Activated T-helper 1 cell treated with anti-CD3 and anti-CD28 coated beads, Interleukin-12 subunit alpha, Interleukin-12 subunit beta, Interleukin-2, Interleukin-4 antibody, amounts not matched to agents 30 ng/mL and 10 ng/mL and 1 ng/mL, durations not matched to agents 14 hours and 24 hours and 36 hours (primary cell): Measurements from ENCODE around the gene FAM53B. TPM values are rescaled to one million over a fixed set of nuclear protein-coding genes. Genes with fewer than 3 reads are reported as not detected.

ENCODE experiments used
- DNase-seq: peaks from one replicate; pipeline ENCODE4 v3.0.0; 2021; ENCODE audit warnings: low spot score
- H3K27ac Mint-ChIP-seq: one replicate; pipeline ENCODE4 v1.8.0; 2021; ENCODE audit warnings: mild to moderate bottlenecking, mixed read lengths
- H3K27me3 Mint-ChIP-seq: one replicate; pipeline ENCODE4 v1.8.0; 2022; ENCODE audit warnings: mild to moderate bottlenecking, moderate library complexity, mixed read lengths; ENCODE audit not compliant: insufficient read depth
- H3K36me3 Mint-ChIP-seq: one replicate; pipeline ENCODE4 v1.8.0; 2021; ENCODE audit warnings: low read depth, mixed read lengths
- H3K4me1 Mint-ChIP-seq: one replicate; pipeline ENCODE4 v1.8.0; 2021; ENCODE audit warnings: low read depth, mixed read lengths
- H3K4me3 Mint-ChIP-seq: one replicate; pipeline ENCODE4 v1.8.0; 2021; ENCODE audit warnings: mild to moderate bottlenecking, moderate library complexity, mixed read lengths
- H3K9me3 Mint-ChIP-seq: one replicate; pipeline ENCODE4 v1.8.0; 2021; ENCODE audit warnings: mixed read lengths
- intact Hi-C: fragments of 100-400 bp; cut with micrococcal nuclease; formaldehyde crosslinking; loops from one replicate; pipeline ENCODE4 v1.15.1; 2024
- total RNA-seq: library from RNA; stranded (reverse); gene quantifications from 2 replicates; pipeline ENCODE4 v1.2.3, GENCODE V29; 2022

FAM53B gene
- total RNA-seq, 1 donor from 2014 or later, result 31.8 TPM

- DNase-seq, result no peak
- Mint-ChIP-seq H3K27ac (no peak overlapping the region), H3K4me3 (no peak overlapping the region), H3K36me3 (peaks cover 16% of the 10 kb centered on the region), H3K4me1 (peaks cover 77% of the 10 kb centered on the region), H3K27me3 (no peaks in the 10 kb centered on the region), H3K9me3 (no peaks in the 10 kb centered on the region)
- intact Hi-C loops, result no loop called here
These were observed 92.7 kb downstream of the FAM53B start for GRCh38 chr10:124651402-124651891.

GRCh38 chr10:124650820-124651401 lies 93.3 kb downstream of the FAM53B start:
- Mint-ChIP-seq H3K4me3 (peak overlapping the region; percentile 59), H3K27me3 (no peaks in the 10 kb centered on the region), H3K4me1 (peaks cover 79% of the 10 kb centered on the region), H3K27ac (peak overlapping the region; percentile 66), H3K36me3 (peaks cover 13% of the 10 kb centered on the region), H3K9me3 (no peaks in the 10 kb centered on the region)
- peak; percentile 40 for DNase-seq
- intact Hi-C loops, result no loop called here

GRCh38 chr10:124650263-124650662 lies 93.9 kb downstream of the FAM53B start:
- peaks cover 72% of the 10 kb centered on the region for H3K4me1 Mint-ChIP-seq
- intact Hi-C loops, result no loop called here
- H3K27ac Mint-ChIP-seq, result no peak overlapping the region
- H3K9me3 Mint-ChIP-seq, result no peaks in the 10 kb centered on the region
- no peaks in the 10 kb centered on the region for H3K27me3 Mint-ChIP-seq
- H3K36me3 Mint-ChIP-seq, result peaks cover 13% of the 10 kb centered on the region
- no peak for DNase-seq
- peak overlapping the region; percentile 59 for H3K4me3 Mint-ChIP-seq

GRCh38 chr10:124649214-124649613 lies 95.0 kb downstream of the FAM53B start:
- peak overlapping the region; percentile 85 for H3K27ac Mint-ChIP-seq
- peaks cover 13% of the 10 kb centered on the region for H3K36me3 Mint-ChIP-seq
- DNase-seq, result no peak
- intact Hi-C loops, result loop anchor here (2.0 kb wide), 1 partner anchor 48 kb away; no protein-coding TSS in a partner anchor
- H3K27me3 Mint-ChIP-seq, result no peaks in the 10 kb centered on the region
- H3K4me3 Mint-ChIP-seq, result peak overlapping the region; percentile 64
- H3K4me1 Mint-ChIP-seq, result peaks cover 71% of the 10 kb centered on the region
- H3K9me3 Mint-ChIP-seq, result no peaks in the 10 kb centered on the region

DNA sequence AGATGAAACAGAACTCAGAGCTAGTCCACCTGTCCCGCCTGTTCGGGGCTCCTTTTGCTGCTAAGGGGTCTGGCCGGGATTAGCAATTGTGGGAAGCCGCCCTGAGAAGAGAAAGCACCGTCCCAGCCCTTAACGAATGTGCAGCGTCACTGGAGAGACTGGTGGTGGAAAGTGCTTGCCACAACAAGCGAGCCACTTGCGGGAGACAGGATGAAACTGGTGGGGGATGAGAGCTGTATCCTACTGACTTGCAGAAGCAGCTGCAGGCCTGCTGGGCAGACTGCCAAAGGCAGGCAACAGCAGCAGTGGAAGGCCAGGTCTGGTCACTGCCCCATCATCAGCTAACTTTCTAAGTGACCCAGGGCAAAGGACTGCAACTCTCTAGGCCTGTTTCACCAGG lies 95.4 kb downstream of the FAM53B start:
- peak; percentile 53 for DNase-seq
- intact Hi-C loops, result loop anchor here (1.0 to 2.0 kb wide), 8 partner anchors 21 to 97 kb away; no protein-coding TSS in a partner anchor
- Mint-ChIP-seq H3K27me3 (no peaks in the 10 kb centered on the region), H3K27ac (peak overlapping the region; percentile 85), H3K4me3 (peak overlapping the region; percentile 64), H3K4me1 (peaks cover 72% of the 10 kb centered on the region), H3K9me3 (no peaks in the 10 kb centered on the region), H3K36me3 (peaks cover 13% of the 10 kb centered on the region)

DNA sequence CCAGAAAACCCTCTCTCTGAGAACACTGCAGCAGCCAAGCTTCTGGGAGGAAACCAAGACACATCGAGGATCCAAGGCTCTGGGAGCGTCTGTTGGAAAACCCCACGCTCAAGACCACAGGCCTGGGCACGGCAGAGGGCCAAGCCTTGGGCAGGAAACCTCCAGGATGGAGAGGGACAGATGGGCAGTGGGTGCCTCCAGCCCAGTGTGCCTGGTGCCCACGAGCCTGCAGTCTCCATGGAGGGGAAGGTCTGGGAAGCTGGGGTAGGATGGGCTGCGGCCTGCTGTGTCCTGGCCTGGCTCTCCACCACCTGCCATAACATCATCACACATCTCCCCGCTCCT lies 96.1 kb downstream of the FAM53B start:
- intact Hi-C loops, result loop anchor here (1.0 to 2.0 kb wide), 8 partner anchors 21 to 97 kb away; no protein-coding TSS in a partner anchor
- DNase-seq, result no peak
- Mint-ChIP-seq H3K9me3 (no peaks in the 10 kb centered on the region), H3K4me3 (peak overlapping the region; percentile 64), H3K27me3 (no peaks in the 10 kb centered on the region), H3K27ac (peak overlapping the region; percentile 85), H3K4me1 (peaks cover 73% of the 10 kb centered on the region), H3K36me3 (peaks cover 13% of the 10 kb centered on the region)

GRCh38 chr10:124647421-124648130 lies 96.6 kb downstream of the FAM53B start:
- no peaks in the 10 kb centered on the region for H3K27me3 Mint-ChIP-seq
- no peaks in the 10 kb centered on the region for H3K9me3 Mint-ChIP-seq
- H3K4me1 Mint-ChIP-seq, result peaks cover 78% of the 10 kb centered on the region
- intact Hi-C loops, result loop anchor here (1.0 to 2.0 kb wide), 8 partner anchors 20 to 98 kb away; no protein-coding TSS in a partner anchor
- H3K36me3 Mint-ChIP-seq, result peaks cover 15% of the 10 kb centered on the region
- peak overlapping the region; percentile 85 for H3K27ac Mint-ChIP-seq
- H3K4me3 Mint-ChIP-seq, result peak overlapping the region; percentile 45
- DNase-seq, result peak; percentile 67

DNA sequence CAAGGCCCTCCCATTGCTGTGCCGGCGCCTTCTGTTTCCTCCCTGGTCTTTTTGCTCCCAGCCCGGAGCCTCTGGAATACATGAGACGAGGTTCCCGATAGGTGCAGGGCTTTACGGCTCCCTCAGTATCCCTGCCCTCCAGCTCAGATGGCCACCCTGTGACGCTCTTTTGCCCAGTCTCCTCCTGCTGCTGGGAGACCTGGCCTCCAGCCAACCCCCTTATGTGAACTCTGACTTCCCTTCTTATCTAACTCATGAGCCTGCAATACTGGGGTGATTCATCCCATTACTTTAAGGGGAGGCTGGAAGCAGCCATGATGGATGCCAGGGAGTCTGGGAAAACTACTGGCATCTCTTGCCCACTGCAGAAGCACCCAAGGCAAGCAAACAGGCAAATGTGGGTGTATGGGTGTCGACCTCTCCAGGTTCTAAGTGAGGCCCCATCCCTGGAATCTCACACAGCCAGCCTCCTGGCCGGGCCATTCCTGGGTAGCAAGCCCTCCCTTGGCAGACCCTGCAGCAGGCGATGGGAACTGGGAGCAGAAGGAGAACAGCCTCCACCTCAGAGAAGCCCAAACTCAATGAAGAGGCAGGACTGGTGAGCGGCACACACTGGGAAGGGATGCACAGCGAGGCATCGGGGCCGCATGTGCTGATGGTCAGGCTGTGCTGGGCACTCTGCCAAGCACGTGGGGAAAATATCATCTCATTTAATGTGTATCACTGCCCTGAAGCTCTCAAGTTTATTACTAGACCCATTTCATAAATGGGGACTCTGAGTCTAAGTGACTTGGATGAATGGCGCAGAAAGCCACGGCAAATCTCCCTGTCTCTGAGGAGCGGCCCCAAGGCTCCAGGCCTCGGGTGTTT lies 97.5 kb downstream of the FAM53B start:
- intact Hi-C loops, result no loop called here
- Mint-ChIP-seq H3K4me3 (peak overlapping the region; percentile 45), H3K9me3 (no peaks in the 10 kb centered on the region), H3K4me1 (peaks cover 75% of the 10 kb centered on the region), H3K27me3 (no peaks in the 10 kb centered on the region), H3K27ac (peak overlapping the region; percentile 85), H3K36me3 (peaks cover 18% of the 10 kb centered on the region)
- no peak for DNase-seq

GRCh38 chr10:124645467-124646095 lies 98.6 kb downstream of the FAM53B start:
- Mint-ChIP-seq H3K4me1 (peaks cover 76% of the 10 kb centered on the region), H3K27me3 (no peaks in the 10 kb centered on the region), H3K4me3 (no peak overlapping the region), H3K9me3 (no peaks in the 10 kb centered on the region), H3K36me3 (peaks cover 20% of the 10 kb centered on the region), H3K27ac (no peak overlapping the region)
- intact Hi-C loops, result no loop called here
- DNase-seq, result no peak

DNA sequence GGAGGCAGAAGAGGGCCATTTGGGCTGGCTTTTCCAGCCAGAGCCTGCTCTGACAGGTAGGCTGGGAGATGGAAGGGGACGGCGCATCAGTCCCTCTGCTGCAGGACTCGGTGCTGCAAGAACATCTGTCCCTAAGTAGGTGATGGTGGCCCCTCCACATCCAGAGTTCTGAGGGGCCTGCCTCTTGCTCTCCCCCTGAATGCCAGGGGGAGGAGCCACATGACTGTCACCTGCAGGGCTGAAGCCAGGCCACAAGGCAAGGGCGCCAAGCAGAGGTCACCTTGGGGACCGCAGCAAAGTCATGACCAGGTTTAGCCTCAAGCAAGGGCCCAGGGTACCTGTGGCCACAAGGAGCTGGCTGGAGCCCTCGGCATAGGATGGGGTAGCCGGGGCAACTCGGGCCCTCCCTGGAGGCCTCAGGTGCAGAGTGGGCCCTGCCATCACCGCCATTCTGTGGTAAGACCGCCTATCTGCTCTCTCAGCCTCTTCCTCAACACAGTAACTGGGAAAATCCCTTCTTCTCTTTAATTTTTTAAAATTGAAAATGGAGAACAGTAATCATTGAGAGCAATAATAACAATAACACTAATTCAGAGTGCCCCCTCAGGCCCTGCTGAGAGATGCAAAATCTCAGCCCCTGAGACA lies 99.3 kb downstream of the FAM53B start:
- Mint-ChIP-seq H3K36me3 (peaks cover 18% of the 10 kb centered on the region), H3K4me3 (no peak overlapping the region), H3K27ac (no peak overlapping the region), H3K9me3 (no peaks in the 10 kb centered on the region), H3K4me1 (peaks cover 72% of the 10 kb centered on the region), H3K27me3 (no peaks in the 10 kb centered on the region)
- no peak for DNase-seq
- intact Hi-C loops, result no loop called here

- peaks cover 18% of the 10 kb centered on the region for H3K36me3 Mint-ChIP-seq
- H3K9me3 Mint-ChIP-seq, result no peaks in the 10 kb centered on the region
- intact Hi-C loops, result no loop called here
- H3K4me1 Mint-ChIP-seq, result peaks cover 65% of the 10 kb centered on the region
- DNase-seq, result no peak
- no peak overlapping the region for H3K27ac Mint-ChIP-seq
- no peaks in the 10 kb centered on the region for H3K27me3 Mint-ChIP-seq
- no peak overlapping the region for H3K4me3 Mint-ChIP-seq
These were observed 99.9 kb downstream of the FAM53B start for GRCh38 chr10:124644236-124644635.
